T1000 (cell line): ENCODE data around the gene TDRD3.
"Not testable (repeated sequence)": the region's sequence is repeated elsewhere in the genome, so short reads cannot be mapped to it uniquely, and the experiment has no call there.

Experiments
- DNase-seq: peaks from one replicate; lab custom pipeline; 2025; ENCODE audit warnings: mixed read lengths; lab: John Stamatoyannopoulos, UW

TDRD3 gene

DNA sequence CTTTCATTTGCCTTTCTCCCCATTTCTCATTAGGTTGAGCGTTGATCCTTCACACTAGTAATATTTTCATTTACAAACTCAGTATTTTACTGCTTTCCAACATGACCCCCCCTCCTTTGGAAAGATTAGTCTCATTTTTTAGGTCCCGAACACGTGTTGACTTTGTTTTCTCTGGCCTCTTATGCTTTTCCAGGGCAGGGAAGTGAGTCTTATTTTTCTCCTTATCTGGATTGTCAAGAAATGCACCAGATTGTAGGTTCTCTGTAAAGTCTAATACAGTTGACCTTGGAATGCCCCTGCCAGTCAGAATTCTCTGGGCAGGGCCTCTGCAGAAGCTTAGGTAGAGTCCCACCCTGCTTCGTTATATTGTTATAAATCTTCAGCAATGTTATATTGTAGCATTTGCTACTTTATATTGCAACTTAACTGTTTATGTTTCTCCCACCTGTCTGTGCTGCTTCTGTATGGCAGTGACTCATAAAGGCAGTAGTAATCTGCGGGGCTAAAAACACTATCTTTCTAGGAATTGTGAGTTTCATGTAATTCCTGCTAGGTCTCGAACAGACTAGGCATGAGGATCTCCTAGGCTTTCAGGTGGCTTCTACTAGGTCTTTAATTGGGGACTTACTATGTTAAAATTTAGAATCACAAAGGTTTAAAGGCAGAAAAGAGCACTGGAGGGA lies 2.0 kb downstream of the TDRD3 start:
- no peak for DNase-seq

GRCh38 chr13:60402022-60402421 lies 5.0 kb downstream of the TDRD3 start:
- no peak for DNase-seq

- no peak for DNase-seq
Observed at GRCh38 chr13:60407095-60407494, 10.1 kb downstream of the TDRD3 start.

- not testable (repeated sequence) for DNase-seq
Observed at GRCh38 chr13:60407852-60408251, 10.8 kb downstream of the TDRD3 start.

DNA sequence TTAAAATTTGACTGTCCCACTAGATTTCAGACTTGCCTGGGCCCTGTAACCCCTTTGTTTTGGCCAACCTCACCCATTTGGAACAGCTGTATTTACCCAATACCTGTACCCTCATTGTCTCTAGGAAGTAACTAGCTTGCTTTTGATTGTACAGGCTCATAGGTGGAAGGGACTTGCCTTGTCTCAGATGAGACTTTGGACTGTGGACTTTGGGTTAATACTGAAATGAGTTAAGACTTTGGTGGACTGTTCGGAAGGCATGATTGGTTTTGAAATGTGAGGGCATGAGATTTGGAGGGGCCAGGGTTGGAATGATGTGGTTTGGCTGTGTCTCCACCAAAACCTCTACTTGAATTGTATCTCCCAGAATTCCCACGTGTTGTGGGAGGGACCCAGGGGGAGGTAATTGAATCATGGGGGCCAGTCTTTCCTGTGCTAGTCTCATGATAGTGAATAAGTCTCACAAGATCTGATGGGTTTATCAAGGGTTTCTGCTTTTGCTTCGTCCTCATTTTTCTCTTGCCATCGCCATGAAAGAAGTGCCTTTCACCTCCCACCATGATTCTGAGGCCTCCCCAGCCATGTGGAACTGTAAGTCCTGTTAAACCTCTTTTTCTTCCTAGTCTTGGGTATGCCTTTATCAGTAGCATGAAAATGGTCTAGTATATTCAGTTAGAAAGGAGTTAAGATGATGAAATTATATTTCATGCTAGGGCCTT lies 12.7 kb downstream of the TDRD3 start:
- DNase-seq: not testable (repeated sequence)

DNA sequence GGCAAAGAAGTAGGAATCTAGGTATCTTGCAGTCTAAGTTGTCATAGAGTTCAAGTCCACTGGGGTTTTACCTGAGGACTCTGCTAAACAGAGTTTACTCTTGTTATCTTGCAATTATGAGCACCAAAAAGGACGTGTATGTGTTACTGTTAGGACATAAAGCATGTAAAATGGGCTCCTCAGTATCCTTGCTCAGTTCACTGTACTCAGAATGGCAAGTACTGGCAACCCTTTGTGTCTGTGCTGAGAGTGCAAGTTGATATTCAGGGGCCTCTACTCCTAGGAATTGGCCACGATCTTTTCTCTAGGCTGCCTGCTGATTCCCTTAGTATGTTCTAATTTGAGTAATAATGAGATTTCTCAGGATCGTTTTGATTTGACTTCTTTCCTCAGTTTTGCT lies 13.3 kb downstream of the TDRD3 start:
- DNase-seq: no peak

GRCh38 chr13:60411464-60411863 lies 14.4 kb downstream of the TDRD3 start:
- DNase-seq: no peak

GRCh38 chr13:60411983-60412382 lies 15.0 kb downstream of the TDRD3 start:
- DNase-seq: no peak

DNA sequence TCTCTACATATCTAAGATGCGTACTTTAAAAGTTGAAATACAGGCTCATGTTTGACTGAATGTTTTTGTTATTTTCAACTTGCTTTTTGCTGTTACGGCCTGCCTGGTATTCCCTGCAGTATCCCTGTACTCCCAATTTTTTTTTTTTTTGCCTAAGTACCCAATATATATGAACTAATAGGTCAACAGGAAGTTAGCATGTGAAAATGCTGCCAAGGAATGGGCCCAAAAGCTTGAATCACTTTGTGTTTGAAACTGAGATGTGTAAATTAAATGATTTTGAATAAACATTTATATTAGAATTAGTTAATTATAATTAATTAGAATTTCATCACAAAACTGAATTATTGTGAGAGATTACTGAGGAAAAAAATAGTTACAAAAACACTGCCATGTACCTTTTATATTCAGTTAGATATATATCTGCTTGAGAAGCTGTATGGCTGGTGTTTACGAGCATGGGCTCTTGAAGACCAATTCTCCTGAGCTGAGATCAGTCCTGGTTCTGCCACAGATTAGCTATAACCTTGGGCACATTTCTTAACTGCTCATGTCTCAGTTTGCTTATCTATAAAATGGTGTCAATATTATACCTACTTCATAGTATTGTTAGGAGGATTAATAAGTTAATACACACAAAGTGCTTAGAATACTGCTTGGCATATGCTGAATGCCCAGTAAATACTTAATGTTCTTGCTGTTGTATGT lies 16.0 kb downstream of the TDRD3 start:
- no peak for DNase-seq

DNA sequence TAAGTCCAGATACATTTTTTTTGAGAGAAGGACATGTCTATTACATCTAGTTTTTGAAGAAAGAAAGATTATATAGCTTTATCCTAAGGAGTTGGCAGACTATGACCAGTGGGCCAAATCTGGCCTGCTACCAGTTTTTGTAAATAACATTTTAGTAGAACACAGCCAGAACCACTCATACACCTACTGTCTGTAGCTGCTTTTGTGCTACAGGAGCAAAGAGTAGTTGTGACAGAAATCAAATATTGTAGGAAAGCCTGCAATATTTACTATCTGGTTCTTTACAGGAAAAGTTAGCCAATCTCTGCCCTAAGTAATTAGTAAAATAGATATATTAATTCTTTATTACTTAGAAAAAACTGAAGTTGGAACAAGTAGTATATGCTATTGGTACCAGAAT lies 17.2 kb downstream of the TDRD3 start:
- no peak for DNase-seq

DNA sequence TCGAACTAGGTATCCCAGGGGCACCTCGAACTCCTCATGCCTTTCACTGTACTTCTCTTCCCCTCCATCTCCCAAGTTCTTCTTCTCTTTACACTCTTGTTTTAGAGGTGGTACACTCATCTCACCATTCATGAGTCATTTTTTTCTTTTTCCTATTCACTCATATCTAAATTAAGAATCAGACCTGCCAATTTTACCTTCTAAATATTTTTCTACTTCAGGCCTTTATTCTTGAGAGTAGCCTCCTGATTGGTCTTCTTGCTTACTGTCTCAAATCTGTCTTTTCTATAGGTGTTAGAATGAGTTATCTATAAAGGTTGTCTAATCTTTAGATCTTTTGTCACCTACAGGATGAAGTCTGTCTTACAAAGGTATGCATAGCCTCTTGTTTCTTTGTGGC lies 20.7 kb downstream of the TDRD3 start:
- DNase-seq: no peak

GRCh38 chr13:60418954-60419353 lies 21.9 kb downstream of the TDRD3 start:
- no peak for DNase-seq

GRCh38 chr13:60425332-60425731 lies 28.3 kb downstream of the TDRD3 start:
- DNase-seq: no peak

DNA sequence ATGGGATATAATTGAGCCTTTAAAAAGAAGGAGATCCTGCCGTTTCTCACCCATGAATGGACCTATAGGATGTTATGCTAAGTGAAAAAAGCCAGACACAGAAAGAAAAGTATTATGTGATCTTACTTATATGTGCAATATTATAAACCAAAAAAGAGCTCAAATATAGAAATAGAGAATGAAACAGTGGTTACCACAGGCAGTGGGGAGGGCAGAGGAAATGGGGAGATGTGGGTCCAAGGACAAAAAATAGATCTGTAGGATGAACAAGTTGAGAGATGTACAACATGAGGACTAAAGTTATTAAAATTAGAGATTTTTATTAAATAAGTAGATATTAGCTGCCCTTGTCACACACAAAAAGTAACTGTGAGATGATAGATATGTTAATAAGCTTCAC lies 29.1 kb downstream of the TDRD3 start:
- DNase-seq: no peak

DNA sequence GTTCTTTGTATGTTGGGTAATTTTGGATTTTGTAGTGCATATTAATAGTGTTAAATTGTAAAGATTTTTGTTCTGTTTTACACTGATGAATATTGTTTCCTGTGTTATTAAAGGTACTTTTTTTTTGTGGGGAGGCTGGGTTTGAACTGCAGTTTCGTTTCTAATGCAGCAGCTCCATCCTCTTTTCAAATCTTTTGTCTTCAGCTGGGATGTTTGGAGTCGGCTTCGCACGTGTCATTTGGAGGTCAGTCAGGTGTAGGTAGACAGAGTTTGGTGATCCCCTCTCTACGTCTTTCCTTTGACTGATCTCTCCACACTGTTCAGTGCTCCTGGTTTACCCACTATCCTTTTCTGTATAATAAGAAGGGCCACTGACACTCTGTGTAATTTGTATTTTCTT lies 30.3 kb downstream of the TDRD3 start:
- DNase-seq: no peak

DNA sequence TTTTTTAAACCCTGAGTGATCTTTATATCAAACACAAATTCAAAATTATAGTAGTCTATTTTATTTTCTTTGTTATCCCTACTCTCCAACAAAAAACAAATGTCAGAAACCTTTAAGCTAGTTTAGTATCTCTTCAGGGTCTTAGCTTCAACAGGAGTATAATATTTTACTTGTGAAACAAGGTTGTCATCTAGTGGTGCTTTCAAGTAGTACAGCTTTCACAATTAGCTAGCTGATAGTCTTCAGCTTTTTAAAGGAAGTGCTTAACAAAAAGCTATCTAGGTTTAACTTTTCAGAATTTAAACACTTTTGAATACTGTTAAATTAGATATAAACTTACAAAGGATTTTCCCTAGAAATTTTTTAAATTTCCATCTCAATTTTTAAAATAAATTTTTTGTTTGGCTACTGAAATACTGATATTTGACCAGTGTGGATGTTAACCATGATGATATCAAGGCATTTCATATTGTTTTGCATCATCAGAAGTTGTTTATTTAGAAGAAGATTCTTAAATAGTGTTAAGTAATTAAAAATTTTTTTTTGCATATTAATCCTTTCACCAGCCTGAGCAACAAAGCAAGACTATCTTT lies 34.2 kb downstream of the TDRD3 start:
- DNase-seq: no peak

- no peak for DNase-seq
Observed at GRCh38 chr13:60433505-60433904, 36.5 kb downstream of the TDRD3 start.

DNA sequence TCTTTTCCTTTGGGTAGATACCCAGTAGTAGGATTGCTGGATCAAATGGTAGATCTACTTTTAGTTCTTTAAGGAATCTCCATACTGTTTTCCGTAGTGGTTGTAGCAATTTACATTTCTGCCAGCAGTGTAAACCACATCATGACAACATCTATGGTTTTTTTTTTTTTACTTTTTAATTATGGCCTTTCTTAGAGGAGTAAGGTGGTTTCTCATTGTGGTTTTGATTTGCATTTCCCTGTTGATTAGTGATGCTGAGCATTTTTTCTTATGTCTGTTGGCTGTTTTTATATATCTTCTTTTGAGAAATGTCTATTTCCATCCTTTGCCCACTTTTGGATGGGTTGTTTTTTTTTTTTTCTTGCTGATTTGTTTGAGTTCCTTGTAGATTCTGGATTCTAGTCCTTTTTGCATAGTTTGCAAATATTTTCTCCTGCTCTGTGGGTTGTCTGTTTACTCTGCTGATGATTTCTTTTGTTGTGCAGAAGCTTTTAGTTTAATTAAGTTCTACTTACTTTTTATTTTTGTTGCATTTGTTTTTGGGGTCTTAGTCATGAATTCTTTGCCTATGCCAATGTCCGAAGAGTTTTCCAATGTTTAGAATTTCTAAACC lies 38.8 kb downstream of the TDRD3 start:
- DNase-seq: no peak

DNA sequence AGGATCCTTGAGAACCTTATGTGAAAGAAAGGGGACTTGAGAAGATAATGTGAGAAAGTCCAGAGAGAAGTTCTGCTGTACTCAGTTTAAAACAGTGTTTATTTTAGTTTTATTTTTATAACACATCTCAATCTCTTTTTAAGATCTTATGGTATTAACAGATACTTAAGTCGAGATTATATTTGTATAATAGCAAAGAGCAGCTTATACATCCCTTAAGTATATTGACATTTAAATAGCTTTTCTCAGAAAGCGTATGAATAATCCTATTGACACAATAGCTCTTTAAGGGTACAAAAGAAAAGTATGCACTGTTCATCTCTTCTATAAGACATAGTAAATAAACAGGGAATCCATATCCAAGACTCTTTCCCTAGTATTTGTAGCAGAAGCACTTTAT lies 42.2 kb downstream of the TDRD3 start:
- no peak for DNase-seq

GRCh38 chr13:60441761-60442160 lies 44.7 kb downstream of the TDRD3 start:
- DNase-seq: no peak

- no peak for DNase-seq
Observed at GRCh38 chr13:60448907-60449510, 52.0 kb downstream of the TDRD3 start.

GRCh38 chr13:60453490-60453889 lies 56.5 kb downstream of the TDRD3 start:
- DNase-seq: no peak
